AML-193 (cell line): ENCODE measurements around the gene COX7A2L.
A peak's percentile ranks its signal among the peaks of the same experiment; 100 is the strongest.
"Not testable (repeated sequence)": the region's sequence is repeated elsewhere in the genome, so short reads cannot be mapped to it uniquely, and the experiment has no call there.

ENCODE experiments used
- DNase-seq, 2 experiments: peaks; one replicate each; lab custom pipeline; 2025; lab: John Stamatoyannopoulos, UW

Gene COX7A2L

GRCh38 chr2:42360890-42361727 lies at the start of gene COX7A2L:
COX7A2L (minus strand) TSS chr2:42361217; CDS start chr2:42361161, 56 bp downstream.
- peak; percentile 94 to 95 for DNase-seq

GRCh38 chr2:42408009-42408408 lies 47.0 kb upstream of the COX7A2L start:
- DNase-seq: no peak

- DNase-seq: no peak
Observed at GRCh38 chr2:42407476-42407875, 46.5 kb upstream of the COX7A2L start.

- no peak for DNase-seq
Observed at GRCh38 chr2:42404676-42405075, 43.7 kb upstream of the COX7A2L start.

- no peak for DNase-seq
Observed at GRCh38 chr2:42401773-42402172, 40.8 kb upstream of the COX7A2L start.

- DNase-seq: not testable (repeated sequence)
Observed at GRCh38 chr2:42398052-42398451, 37.0 kb upstream of the COX7A2L start.

DNA sequence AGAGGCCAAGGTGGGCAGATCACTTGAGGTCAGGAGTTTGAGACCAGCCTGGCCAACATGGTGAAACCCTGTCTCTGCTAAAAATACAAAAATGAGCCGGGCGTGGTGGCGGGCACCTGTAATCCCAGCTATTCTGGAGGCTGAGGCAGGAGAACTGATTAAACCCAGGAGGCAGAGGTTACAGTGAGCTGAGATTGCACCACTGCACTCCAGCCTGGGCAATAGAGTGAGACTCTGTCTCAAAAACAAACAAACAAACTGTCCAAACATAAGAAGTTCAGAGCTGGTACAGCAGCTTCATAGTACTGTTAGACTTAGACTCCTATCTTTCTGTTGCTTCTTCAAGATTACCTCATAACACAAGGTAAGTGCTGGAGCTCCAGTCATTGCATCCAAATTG lies 32.3 kb upstream of the COX7A2L start:
- not testable (repeated sequence) for DNase-seq

- DNase-seq: no peak
Observed at GRCh38 chr2:42392191-42392590, 31.2 kb upstream of the COX7A2L start.

- no peak for DNase-seq
Observed at GRCh38 chr2:42390401-42390969, 29.5 kb upstream of the COX7A2L start.

- DNase-seq: peak in 1 of 2 experiments; percentile 13
Observed at GRCh38 chr2:42386682-42387081, 25.7 kb upstream of the COX7A2L start.

DNA sequence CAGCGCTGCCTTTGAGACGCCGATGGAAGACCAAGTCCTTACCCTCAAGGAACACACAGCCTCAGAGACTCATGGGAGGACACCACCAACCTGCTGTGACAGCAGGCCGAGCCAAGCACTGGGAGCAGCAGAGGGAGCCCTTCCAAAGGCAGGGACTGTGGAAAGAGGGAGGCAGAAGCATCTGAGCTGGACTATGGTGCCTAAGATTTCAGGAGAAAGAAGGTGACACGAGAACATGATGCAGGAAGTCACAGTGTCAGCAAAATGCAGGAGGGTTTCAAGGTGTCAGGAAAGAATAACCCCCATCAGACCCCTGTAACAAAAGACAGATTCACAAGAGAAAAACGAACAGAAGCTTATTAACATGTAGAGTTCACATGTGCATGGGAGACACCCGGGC lies 24.2 kb upstream of the COX7A2L start:
- DNase-seq: no peak

DNA sequence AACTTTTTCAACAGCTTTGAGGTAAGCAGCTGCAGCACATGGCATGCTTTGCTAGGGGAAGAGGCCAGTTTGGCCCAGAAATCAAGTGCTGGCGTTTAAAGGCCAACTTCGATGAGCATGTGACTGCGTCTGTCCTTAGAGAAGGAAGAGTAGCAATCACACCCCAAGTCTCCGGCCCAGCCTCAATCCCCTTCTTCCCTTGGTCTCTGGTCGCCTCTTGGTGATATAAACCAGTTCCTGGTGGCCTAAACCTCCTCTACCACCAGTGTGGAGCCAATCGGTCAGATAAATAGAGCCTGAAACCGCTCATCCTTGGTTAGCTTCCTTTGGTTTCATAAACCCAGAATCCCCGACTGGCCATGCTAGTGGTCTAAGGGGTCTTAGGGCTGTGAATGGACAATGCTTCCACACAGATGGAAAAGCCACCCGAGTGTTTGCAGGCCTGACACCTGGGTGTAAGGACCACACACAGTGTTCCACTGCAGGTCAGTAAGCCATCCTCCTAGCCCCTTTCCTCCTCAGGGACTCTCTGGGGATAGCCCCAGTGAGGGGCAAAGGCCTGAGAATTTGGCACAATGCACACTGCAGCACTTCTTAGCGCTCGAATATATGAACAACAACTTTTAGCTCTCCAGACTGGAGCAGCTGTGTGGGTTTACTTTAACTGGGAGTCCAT lies 23.0 kb upstream of the COX7A2L start:
- no peak for DNase-seq

GRCh38 chr2:42382144-42382543 lies 21.1 kb upstream of the COX7A2L start:
- no peak for DNase-seq

DNA sequence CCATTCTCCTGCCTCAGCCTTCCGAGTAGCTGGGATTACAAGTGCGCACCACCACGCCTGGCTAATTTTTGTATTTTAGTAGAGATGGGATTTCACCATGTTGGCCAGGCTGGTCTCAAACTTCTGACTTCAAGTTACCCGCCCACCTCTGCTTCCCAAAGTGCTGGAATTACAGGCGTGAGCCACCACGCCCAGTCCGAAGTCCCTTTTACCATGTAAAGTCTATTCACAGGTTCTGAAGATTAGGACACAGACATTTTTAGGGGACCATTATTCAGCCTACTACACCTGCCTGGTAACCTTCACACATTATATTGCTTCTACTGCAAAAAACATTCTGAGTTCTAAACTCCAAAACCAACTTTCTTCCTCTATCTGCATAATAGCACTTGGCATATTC lies 19.0 kb upstream of the COX7A2L start:
- not testable (repeated sequence) for DNase-seq

DNA sequence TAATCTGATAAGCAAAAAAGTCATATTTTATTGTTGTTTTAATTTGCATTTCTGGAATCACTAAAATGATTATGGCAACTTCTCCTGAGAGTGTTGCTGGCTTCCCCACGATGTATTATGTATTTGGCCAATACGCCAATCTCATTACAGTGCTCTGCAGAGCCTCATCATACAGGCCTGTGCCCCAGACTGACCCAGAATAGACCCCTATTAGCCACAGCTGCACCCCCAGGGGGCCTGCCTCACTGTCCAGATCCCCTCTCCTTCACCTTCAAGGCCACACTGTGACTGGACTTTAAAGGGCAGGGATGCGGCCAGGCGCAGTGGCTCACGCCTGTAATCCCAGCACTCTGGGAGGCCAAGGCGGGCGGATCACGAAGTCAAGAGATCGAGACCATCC lies 17.4 kb upstream of the COX7A2L start:
- DNase-seq: no peak

- DNase-seq: no peak
Observed at GRCh38 chr2:42376758-42377157, 15.7 kb upstream of the COX7A2L start.

DNA sequence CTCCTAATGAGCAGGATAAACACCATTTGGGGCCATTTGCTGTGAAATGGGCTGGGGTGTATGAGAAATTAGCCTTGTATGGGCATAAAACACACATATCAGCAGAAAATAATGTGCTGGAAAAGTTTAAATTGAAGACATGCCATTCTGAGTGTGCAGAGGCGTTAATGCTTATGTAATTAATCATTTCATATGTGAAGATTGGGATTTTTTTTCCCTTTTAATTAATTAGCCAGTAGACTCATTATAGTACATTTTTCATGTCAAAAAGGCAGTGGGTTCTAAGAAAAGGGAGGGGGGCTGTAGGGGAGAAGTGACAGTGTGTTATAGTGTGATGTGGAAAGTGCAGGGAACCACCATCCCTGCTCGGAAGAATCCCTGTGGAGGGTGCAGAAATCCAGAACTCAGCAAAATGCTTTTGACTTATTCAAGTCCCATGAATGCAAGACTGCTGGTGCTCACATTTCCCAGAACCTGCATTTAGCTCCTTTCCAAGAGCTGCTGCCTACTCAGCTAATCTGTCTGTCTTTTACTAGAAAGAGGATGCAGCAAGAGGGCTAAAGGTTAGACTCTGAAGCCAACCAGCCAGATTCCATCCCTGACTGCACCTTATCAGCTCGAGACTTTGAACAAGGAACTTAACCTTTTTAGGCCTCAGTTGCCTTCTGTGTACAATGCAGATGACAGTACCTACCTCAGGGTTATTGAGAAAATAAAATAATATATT lies 11.6 kb upstream of the COX7A2L start:
- no peak for DNase-seq

DNA sequence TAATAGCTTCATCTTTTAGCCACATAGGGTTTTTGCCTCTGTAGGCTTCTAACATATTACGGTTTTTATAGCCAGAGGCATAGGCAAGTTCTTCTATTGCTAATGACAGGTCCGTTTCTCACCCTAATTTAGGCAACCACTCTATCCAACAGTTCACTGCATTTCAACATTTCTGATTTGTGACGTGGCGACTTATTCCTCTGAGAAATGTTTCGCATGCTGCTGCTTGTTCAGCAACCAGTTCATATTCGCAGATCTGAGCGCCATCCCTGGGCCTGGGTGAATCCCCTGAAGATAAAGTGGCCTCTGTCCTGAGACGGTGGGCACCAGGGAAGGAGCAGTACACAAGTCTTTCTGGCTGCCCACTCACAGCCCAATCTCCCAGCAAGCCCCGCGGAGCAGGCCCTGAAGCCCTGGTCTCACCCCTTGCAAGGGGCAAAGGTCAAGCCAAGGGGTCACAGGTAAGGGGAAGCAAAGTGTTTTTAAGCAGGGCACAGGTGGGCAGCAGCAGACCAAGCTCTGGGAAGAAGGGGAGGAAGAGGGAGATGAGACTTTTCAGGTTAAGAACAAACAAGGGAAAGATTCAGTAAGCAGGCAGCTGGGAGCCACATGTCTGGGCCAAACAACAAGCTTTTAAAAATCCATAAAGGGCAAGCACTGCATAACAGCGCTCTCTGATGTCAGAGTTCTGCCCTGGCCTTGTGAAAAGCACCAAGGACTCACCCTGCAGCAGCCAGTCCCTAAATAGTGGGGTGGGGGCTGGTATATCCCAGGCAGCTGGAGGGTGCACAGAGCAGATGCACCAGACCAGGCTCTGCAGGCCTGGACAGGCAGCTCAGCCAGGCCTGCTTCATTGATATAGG lies 10.8 kb upstream of the COX7A2L start:
- no peak for DNase-seq

DNA sequence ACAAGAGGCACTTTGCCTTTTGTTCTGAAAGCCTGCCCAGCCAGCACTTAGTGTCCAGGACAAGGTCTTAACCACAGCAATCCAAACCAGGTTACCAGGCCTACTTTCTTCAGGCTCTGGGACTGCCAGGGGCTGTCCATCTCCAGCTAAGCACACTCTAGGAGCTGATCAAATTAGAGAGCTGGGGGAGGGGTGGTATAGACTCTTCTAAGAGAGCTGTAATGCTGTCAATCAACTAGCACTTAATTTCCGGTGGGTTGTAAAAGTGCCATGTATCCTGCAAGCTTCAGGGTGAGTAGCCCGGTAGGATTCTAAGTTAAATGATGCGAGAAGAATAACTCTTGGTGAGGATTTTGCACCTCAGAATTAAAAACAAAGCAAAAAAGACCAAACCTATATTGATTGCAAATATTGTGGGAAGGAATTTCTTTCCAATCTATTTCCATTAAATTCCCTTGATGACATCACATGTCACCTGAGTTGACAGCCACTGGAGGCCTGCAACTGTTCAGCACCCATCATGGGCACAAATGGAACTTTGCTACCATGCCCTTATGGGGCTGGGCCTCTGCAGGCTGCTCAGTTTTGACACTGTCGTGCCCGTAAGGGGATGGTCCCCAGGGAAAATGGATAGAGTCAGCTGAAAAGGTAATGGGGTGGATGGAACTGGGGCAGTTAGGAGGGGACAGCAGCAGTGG lies 8.7 kb upstream of the COX7A2L start:
- DNase-seq: no peak

- no peak for DNase-seq
Observed at GRCh38 chr2:42368817-42369531, 8.0 kb upstream of the COX7A2L start.
